ENCODE measurements around the gene ADRA2B. TPM values are rescaled to one million over a fixed set of nuclear protein-coding genes. Genes with fewer than 3 reads are reported as not detected.

ADRA2B gene
- total RNA-seq, 1 experiment from 2014 or later: 4.7 TPM

DNA sequence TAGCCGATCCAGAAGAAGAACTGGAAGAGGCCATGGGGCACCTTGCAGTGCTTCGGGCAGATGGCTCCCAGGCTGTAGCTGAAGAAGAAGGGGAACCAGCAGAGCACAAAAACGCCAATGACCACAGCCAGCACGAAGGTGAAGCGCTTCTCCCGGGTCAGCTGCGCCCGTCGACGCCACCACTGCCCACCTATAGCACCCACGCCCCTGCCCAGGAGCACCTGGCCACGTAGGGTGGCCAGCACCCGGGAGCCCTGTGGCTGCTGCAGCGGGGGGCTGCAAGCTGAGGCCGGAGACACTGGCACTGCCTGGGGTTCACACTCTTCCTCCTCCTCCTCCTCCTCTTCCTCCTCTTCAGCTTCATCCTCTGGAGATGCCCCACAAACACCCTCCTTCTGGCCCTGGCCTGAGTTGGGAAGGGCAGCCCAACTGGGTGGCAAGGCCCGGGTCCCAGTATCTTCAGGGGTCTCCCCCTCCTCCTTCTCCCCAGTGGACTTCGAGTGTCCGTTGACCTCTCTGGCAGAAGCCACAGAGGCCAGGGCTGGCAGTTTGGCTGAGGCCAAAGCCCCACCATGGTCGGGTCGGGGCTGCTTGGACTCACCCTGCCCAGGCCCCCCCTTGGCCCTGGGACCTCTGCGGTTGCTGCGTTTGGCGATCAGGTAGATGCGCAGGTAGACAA, 1.3 kb downstream of the ADRA2B start (continued):
- TF ChIP-seq, protein P1, sequence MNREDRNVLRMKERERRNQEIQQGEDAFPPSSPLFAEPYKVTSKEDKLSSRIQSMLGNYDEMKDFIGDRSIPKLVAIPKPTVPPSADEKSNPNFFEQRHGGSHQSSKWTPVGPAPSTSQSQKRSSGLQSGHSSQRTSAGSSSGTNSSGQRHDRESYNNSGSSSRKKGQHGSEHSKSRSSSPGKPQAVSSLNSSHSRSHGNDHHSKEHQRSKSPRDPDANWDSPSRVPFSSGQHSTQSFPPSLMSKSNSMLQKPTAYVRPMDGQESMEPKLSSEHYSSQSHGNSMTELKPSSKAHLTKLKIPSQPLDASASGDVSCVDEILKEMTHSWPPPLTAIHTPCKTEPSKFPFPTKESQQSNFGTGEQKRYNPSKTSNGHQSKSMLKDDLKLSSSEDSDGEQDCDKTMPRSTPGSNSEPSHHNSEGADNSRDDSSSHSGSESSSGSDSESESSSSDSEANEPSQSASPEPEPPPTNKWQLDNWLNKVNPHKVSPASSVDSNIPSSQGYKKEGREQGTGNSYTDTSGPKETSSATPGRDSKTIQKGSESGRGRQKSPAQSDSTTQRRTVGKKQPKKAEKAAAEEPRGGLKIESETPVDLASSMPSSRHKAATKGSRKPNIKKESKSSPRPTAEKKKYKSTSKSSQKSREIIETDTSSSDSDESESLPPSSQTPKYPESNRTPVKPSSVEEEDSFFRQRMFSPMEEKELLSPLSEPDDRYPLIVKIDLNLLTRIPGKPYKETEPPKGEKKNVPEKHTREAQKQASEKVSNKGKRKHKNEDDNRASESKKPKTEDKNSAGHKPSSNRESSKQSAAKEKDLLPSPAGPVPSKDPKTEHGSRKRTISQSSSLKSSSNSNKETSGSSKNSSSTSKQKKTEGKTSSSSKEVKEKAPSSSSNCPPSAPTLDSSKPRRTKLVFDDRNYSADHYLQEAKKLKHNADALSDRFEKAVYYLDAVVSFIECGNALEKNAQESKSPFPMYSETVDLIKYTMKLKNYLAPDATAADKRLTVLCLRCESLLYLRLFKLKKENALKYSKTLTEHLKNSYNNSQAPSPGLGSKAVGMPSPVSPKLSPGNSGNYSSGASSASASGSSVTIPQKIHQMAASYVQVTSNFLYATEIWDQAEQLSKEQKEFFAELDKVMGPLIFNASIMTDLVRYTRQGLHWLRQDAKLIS (CRISPR knock-in tag; IDR thresholded peaks at IDR 0.05; ENCODE audit: borderline replicate concordance): no peak
- TF ChIP-seq GABPB1 (CRISPR knock-in tag; IDR thresholded peaks at IDR 0.05): no peak
- TF ChIP-seq, protein P2, sequence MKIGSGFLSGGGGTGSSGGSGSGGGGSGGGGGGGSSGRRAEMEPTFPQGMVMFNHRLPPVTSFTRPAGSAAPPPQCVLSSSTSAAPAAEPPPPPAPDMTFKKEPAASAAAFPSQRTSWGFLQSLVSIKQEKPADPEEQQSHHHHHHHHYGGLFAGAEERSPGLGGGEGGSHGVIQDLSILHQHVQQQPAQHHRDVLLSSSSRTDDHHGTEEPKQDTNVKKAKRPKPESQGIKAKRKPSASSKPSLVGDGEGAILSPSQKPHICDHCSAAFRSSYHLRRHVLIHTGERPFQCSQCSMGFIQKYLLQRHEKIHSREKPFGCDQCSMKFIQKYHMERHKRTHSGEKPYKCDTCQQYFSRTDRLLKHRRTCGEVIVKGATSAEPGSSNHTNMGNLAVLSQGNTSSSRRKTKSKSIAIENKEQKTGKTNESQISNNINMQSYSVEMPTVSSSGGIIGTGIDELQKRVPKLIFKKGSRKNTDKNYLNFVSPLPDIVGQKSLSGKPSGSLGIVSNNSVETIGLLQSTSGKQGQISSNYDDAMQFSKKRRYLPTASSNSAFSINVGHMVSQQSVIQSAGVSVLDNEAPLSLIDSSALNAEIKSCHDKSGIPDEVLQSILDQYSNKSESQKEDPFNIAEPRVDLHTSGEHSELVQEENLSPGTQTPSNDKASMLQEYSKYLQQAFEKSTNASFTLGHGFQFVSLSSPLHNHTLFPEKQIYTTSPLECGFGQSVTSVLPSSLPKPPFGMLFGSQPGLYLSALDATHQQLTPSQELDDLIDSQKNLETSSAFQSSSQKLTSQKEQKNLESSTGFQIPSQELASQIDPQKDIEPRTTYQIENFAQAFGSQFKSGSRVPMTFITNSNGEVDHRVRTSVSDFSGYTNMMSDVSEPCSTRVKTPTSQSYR (CRISPR knock-in tag; IDR thresholded peaks at IDR 0.05): no peak
- TF ChIP-seq PRDM15 (CRISPR knock-in tag; IDR thresholded peaks at IDR 0.05): no peak
- TF ChIP-seq, protein P3, sequence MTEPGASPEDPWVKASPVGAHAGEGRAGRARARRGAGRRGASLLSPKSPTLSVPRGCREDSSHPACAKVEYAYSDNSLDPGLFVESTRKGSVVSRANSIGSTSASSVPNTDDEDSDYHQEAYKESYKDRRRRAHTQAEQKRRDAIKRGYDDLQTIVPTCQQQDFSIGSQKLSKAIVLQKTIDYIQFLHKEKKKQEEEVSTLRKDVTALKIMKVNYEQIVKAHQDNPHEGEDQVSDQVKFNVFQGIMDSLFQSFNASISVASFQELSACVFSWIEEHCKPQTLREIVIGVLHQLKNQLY (CRISPR knock-in tag; IDR thresholded peaks at IDR 0.05): no peak
- TF ChIP-seq ZSCAN18 (CRISPR knock-in tag; IDR thresholded peaks at IDR 0.05): no peak
- no peak for TF ChIP-seq CTCF (IDR thresholded peaks at IDR 0.05)
- TF ChIP-seq, protein P4, sequence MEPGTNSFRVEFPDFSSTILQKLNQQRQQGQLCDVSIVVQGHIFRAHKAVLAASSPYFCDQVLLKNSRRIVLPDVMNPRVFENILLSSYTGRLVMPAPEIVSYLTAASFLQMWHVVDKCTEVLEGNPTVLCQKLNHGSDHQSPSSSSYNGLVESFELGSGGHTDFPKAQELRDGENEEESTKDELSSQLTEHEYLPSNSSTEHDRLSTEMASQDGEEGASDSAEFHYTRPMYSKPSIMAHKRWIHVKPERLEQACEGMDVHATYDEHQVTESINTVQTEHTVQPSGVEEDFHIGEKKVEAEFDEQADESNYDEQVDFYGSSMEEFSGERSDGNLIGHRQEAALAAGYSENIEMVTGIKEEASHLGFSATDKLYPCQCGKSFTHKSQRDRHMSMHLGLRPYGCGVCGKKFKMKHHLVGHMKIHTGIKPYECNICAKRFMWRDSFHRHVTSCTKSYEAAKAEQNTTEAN (CRISPR knock-in tag; IDR thresholded peaks at IDR 0.05): no peak
- TF ChIP-seq FOXP1 (CRISPR knock-in tag; IDR thresholded peaks at IDR 0.05; ENCODE audit: borderline replicate concordance): no peak
- no peak for TF ChIP-seq ZNF219 (CRISPR knock-in tag; IDR thresholded peaks at IDR 0.05; ENCODE audit: borderline replicate concordance)
- TF ChIP-seq, protein P5, sequence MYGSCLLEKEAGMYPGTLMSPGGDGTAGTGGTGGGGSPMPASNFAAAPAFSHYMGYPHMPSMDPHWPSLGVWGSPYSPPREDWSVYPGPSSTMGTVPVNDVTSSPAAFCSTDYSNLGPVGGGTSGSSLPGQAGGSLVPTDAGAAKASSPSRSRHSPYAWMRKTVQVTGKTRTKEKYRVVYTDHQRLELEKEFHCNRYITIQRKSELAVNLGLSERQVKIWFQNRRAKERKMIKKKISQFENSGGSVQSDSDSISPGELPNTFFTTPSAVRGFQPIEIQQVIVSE (CRISPR knock-in tag; IDR thresholded peaks at IDR 0.05; ENCODE audit: borderline replicate concordance): no peak
- no peak for TF ChIP-seq TEAD4 (CRISPR knock-in tag; IDR thresholded peaks at IDR 0.05)
- no peak for TF ChIP-seq ARID4B (CRISPR knock-in tag; IDR thresholded peaks at IDR 0.05; ENCODE audit: borderline replicate concordance)

All from WTC11 (cell line).